HPDE6-E6E7 (cell line): ENCODE data around the gene SDC4.

Source experiments
- DNase-seq: peaks from one replicate; pipeline ENCODE4 v3.0.0; 2011; ENCODE audit warnings: missing footprints; ENCODE audit errors: extremely low spot score

Gene SDC4, protein sequence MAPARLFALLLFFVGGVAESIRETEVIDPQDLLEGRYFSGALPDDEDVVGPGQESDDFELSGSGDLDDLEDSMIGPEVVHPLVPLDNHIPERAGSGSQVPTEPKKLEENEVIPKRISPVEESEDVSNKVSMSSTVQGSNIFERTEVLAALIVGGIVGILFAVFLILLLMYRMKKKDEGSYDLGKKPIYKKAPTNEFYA

DNA sequence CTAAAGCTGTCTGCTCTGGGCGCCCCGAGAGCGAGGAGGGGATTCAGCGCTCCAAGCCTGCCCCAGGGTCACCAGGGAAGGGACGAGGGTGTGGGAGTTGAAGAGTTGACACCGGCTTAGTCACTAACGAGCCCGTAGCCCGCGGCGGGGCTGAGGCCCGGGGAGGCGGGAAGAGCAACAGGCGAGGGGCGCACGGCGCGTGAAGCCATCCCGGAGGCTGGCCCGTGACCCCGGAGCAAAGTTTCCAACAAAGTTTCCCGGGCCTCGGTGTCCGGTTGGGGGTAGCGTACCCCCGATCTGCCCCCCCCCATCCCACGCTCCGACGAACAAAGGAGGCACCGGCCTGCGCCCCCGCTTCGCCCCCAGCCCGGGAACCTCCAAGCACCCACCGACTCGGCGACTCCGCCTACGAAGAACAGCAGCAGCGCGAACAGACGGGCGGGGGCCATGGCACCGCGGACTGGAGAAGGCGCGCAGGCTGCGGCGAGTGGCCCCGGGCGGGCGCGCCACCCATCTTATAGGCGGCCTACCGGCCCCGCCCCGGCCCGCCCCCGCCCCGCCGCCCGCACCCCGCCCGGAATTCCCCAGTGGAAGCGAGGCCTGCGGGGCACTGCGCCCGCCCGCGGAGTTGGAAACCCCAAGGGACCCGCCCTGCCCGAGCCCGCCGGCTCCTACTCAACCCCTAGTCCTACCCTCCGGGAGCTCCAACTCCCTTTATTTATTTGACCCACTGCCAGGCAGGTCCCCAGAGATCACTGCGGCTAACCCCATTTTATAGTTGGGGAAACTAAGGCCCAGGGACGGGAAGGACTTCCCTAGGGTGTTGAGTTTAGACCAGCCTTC, at the start of gene SDC4:
Gene SDC4, minus strand, starts transcription at position 489 of the 843 bp plus-strand sequence. Its CDS starts 40 bp downstream, at position 449.
- DNase-seq: peak; percentile 90

DNA sequence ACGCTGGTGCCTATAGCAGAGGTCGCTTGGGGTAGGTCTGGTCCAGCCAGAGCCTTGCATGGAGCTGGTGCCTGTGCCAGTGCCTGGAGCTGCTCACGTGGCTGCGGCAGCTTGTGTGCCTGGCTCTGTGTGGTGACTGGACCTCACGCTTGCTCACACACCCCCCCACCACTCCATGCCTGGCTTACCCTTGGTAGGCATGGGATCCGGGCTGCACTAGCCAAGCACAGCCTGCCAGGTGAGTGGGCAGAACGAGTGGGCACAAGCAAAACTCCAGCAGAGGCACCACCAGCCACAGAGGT, 46.8 kb upstream of the SDC4 start:
- DNase-seq: no peak

DNA sequence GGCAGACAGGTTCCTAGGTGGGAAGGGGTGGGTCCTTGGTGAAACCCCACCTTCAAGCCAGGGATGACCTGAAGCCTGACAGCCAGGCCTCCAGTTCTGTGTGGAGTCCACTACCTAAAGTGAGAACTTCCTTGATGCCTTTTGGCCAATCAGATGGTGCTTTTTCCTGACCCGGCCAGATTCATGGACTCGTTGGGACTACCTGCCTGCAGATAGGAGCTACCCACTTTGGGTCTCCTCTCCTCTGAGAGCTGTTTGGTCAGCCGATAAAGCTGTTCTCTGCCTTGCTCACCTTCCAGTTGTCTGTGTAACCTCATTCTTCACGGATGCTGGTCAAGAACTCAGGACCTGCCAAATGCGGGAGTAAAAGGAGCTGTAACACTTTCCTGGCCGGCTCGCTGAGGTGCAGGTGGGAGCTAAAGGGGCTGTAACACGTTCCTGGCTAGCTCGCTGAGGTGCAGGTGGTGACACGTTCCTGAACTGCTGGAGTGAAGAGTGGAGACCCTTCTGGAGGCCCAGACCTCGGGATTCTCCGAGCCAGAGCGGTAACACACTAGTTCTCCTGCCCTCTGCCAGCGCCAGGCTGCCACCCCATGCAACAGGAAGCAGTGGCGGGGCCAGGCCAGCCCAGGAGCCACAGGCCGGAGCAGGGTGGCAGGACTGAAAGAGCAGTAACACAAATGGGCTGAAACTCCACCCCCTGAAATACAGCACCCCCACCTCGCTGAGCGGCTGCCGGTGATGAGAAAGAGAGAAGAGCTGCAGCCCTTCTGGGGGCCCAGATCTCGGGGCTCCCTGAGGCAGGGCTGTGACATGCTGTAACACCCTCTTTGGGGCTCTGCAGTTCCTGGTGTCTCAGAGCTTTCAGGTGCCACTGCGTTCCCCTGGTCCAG, 46.2 kb upstream of the SDC4 start:
- no peak for DNase-seq

DNA sequence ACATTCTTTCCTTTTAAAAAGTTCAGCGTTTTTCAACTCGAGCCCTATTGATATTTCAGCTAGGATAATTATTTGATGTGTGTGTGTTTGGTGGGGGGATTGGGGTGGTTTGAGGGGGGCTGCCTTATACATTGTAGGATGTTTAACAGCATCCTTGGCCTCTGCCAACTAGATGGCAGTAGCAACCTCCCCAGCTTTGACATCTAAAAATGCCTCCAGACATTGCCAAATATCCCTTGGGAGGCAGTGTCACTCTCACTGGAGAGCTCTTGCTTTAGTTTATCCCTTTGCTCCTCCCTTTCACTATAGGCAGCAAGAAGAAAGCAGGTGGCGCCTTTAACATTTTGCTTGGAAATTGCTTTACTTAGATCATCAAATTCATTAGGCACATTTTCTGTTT, 44.5 kb upstream of the SDC4 start:
- DNase-seq: no peak

DNA sequence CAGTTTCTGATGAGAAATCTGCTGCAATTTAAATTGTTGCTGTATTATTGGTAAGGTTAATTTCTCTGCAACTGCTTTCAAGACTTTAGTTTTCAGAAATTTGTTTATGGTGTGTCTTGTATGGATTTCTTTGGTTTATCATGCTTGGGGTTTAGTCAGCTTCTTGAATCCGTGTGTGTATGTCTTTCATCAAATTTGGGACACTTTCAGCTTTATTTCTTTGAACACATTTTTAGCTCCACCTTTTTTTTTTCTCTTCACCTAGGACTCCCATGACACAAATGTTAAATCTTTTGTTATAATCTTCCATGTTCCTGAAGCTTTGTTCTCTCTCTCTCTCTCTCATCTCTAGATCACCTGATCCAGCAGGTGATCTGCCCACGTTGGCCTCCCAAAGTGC, 43.3 kb upstream of the SDC4 start:
- no peak for DNase-seq

DNA sequence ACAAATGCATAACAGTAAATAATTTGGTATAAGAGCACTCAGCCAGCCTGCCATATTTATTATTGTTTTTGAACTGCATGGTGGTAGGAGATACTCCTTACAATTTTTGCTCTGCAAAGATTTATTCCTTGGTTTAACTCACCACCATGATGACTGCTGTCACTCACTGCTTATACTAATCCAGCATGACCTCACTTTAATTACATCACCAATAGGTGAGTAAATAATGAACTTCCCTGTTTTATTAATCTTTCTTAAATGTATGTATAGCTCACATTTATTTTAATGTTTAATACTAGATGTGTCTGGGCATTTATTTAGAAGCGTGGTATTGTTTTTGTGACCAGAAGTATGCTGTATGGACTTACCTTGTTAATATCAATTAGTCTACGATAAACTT, 42.7 kb upstream of the SDC4 start:
- no peak for DNase-seq

DNA sequence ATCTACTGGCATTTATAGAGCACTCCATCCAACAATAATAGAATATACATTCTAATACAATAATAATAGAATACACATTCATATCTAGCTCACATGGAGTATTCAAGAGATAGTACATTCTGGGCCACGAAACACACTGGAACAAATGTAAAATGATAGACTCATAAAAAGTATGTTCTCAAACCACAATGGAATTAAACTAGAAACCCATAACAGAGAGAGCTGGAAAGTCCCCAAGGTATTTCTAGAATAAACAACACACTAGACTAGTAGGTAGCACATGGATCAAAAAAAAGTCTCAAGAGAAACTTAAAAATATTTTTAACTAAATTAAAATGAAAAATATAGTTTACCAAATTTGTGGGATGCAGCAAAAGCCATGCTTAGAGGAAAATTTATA, 39.0 kb upstream of the SDC4 start:
- no peak for DNase-seq

DNA sequence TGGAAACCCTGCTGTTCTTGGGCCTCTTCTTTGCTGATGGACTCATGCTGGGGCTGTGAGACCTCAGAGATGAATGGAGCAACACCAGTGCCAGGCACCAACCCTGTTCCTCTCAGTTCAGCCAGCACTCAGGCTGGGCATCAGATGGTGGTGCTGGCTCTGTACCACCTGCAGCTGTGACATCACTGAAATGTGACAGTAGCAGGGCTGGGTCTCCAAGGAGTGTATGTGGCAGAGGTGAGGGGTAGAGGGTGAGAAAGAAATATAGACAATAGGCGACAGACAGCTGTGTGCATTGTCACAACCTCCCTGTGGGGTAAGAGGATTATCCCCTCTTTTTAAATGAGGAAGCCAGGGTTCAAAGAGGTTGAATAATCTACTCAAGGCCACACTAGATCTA, 30.0 kb upstream of the SDC4 start, which contains the start of gene TP53TG5:
Gene TP53TG5, minus strand, starts transcription at position 135 of the 400 bp plus-strand sequence. Its CDS starts 89 bp downstream, at position 46.
- DNase-seq: no peak

DNA sequence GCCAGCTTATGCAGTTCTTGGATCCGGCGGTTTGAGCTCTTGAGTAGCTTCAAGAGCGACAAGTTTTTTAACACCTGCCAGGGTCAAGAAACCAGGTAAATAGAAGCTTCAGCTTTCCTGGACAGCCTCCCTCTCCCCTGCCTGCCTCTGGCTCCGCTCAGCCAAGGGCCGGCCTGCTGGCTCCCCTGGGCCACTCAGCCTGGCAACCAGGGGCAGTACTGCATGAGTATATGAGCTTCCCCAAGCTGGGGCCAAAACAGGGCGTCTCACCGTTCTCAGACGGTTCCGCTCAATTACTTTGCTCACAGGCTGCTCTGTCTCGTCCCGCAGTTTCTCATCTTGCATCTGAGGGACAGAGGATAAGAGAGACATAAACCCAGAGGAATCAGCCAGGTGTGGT, 29.0 kb upstream of the SDC4 start:
- DNase-seq: no peak

DNA sequence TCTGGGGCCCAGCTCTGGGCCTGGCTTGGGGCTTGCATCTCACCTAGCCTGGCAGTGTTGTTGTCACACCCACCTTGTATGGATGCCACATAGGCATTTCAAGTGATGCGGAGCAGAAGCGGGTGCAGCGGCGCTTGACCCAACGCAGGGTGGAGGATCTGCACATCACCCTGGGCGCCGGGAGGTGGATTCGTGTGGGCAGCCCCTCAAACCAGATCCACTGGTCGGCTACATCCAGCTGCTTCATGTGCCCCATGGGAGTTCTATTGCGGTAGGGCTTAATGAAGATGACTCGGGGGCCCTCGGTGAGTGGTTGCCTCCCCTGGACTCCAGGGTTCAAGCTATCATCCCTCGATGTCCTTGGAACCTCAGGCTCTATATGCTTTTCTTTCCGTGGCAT, 26.7 kb upstream of the SDC4 start:
- no peak for DNase-seq

DNA sequence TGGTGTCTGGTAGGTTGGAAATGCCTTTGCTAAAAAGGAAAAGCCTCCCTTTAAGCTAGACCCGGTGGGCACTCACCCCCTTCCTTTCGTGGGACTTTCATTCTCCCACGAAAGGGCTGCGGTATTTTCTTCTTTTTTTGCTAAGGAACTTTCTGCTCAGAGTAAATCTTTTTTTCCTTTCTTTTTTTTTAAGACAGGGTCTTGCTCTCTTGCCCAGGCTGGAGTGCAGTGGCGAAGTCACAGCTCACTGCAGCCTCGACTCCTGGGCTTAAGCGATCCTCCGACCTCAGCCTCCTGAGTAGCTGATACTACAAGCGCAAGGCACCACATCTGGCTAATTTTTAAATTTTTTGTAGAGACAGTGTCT, 25.9 kb upstream of the SDC4 start:
- DNase-seq: no peak

DNA sequence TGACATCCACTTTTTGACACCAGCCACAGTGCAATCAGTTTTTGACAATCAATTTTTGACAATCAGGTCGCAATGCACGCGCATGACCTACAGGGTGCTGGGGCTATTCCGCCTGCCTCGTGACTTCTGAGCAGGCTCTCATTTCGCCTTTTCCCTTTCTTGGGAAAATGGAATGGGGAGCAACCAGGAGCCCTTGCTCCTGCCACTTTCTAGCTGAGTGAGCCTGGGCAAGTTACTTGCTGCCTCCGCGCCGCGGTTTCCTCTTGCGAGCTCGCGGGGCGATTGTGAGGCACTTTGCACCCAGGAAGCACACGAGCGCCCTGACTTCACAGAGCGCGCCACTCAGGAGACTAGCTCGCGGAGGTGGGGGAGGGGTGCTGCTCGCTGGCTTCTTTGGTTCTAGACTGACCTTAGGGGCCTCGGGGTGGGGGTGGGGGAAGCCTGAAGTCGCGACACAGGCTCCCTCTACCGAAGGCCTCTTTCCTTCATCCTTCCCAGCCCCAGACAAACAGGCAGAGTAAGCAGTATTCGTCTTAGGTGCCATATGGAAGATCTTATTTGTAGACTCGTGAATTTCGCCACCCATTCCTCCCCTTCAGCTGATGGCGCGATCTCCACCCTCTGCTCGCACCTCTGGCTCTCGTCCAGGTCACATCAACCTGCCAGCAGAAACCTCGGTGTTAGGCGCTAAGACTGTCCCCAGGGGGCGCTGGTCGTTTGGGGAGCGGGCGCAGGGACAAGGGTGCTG, 25.3 kb upstream of the SDC4 start:
- peak; percentile 96 for DNase-seq

DNA sequence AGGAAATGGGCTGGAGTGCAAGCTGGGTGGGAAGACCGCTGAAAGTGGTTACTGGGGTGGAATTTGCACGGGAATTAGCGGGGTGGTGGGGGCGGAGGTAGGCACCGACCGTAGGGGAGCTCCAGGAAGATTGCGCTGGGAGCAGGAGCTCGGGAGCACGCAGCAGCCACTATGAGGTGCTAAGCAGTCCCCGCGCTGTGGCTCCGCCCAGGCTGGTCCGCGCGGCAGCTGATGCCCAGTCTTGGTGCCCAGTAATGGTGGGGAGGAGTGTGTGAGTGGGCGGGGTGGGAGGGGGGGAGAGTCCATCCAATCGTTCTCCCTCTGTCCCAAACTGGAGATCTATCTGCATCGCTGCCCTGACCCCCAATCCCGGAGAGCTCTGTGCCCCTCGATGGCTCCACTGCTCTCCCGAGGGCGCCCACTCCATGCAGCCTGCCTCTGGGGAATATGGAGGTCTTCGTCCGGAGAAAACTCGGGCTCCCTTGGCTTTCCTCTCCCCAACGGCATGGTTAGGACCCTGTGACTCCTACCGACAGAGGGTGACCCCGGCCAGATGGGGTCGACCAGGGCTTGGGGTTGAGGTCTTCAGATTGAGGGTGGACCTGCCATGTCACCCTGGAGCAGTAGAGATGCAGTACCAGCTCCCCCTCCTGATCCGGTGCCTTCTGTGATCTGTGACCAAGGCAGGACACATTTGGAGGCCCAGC, 24.6 kb upstream of the SDC4 start:
- no peak for DNase-seq

DNA sequence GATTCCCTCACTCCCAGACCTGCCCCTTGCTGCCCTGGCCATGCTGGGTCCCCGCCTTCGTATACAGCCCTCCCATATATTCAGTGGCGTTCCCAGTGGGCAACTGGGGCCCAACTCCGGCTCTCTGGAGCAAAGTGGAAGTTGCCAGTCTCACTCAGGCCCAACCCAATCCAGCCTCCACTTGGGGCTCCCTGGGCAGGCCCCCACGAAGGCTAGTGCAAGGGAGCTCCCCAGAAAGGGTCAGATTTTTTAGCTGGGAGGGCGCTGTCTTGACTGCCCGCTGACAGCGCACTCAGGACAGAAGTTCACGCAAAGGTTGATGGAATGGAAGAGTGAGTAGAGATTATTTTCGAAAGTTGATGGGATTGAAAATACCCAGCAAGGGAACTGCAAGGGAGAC, 24.0 kb upstream of the SDC4 start:
- no peak for DNase-seq

DNA sequence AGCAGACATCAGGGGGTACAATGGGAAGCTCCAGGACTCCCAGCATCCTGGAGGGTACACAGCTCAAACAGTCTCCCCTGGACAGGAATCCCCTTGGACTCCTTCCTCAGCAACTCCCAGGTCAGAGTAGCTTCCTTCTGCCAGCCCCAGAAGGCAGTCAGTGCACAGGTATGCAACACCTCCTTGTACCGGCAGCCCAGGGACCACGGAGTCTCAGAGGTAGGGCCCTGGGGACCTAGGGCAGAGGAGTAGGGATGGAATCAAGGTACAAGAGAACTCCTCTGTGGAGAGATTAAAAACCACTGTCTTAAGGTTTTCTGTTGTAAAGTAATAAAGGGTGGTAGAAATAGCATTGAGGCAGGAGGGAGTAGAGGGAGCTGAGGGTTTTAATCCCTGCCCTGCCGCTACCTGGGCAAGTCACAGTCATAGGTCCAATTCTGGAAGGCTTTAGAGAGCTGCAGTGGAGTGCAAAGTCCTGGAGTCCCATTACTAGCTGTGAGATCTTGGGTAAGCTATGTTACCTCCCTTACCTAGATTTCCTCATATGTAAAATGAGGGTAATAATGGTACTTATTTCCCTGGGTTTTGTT, 22.4 kb upstream of the SDC4 start:
- DNase-seq: no peak

DNA sequence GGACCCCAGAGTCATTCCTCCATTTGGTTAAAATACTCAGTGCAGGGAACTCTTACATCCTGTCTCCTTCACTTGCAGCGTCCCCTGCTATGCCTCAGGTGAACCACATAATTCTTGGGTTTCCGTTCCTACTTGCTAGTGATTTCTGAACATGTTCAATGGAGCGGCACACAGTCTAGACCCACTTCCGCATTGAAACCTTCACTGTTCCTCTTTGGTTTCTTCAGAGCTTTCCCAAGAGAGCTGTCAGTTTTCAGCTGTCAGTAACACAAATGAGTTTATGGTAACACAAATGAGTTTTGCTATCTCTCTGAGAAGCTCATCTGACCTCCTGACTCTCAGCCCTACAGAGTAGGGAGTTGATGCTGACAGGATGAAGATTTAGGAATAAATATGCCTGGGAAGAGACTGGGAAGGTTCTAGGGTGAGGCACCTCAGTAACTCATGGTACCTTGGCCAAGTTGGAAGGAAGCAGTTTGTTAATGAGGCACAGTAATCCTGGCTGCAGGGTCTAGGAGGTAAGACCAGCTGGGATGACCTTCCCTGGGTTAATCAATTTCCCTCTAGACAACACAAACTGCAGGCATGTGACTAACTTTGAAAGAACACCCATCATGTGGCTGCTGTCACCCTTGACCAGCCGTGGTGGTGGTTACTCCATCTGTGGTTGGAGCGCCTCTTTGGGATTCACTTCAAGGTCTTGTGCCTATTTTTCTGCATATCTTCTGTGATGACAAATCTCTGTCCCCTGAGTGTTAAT, 20.2 kb upstream of the SDC4 start:
- DNase-seq: no peak

DNA sequence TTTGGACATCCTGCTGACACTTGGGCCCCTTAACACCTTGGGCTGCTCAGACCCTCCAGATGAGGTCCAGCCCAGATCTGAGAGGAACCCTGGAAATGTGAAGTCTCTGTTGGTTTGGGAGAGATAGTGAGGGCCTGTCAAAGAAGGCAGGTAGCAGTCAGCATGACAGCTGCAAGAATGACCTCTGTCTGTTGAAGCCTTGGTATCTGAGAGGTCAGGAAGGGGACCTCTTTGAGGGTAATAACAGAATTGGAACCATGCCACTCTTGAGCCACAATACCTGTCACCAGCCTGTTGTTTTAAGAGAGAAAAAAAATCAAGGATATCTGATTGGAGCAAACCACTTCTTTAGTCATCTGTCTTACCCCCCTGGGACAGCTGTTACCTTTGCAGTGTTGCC, 18.9 kb upstream of the SDC4 start:
- DNase-seq: no peak

DNA sequence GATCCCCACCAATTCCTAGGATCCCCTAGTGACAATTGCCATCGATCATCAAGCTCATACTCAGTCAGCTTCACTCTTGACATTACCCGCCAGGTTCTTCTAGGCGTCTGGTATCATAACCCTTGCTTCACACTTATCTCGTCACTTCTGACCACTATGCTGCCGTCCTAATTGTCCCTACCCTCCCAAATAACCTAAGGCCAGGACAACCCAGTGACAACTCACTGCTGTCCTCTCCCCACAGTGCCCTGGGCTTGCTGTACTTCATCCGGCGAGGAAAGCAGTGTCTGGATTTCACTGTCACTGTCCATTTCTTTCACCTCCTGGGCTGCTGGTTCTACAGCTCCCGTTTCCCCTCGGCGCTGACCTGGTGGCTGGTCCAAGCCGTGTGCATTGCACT, 18.4 kb upstream of the SDC4 start:
- DNase-seq: no peak

DNA sequence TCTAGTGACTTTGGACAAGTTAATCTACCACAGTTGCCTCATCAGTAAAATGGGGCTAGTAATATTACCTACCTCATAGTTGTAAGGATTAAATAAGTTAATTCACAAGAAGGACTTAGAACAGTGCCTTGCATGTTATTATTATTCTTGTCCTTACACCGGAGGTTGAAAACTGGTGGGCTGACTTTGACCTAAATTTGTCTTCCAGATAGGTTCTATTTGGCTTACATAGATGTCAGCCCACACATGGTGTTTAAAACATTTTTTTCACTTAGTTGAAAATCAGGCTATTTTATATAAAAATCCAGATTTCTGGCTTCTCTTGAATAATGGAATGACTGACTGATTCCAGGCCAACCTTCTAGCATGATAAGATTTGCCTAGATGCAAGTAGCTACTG, 18.0 kb upstream of the SDC4 start:
- no peak for DNase-seq

DNA sequence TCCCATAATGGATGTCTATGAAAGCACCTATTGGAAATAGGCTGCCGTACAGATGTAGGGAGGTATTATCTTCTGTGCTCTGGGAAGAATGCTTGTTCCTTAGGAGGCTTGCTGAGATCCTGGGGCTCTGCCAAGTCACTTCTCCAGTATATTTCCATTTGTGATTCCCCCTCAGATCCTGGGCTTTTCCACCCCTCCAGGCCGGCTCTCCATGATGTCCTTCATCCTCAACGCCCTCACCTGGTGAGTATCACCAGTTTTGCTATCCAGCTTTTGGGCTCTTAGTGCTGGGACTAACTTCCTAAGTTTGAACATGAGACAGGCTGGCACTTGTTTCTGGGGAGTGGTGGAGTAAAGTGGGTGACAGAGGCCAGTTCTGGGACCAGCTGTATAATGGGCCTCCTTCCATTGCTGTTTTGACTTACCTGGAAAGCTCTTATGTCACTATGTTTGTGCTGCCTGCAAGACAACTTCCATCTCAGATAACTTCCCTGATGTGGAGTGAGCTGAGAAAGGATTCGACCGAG, 17.3 kb upstream of the SDC4 start:
- no peak for DNase-seq
